GM12872 (cell line): ENCODE data around the gene MYEF2.

Source experiments
- CTCF ChIP-seq: IDR thresholded peaks from 3 replicates; pipeline ENCODE4 v1.5.1; 2011; ENCODE audit warnings: low read depth, mild to moderate bottlenecking, low read length, moderate library complexity; ENCODE audit not compliant: insufficient read depth

MYEF2 gene

DNA sequence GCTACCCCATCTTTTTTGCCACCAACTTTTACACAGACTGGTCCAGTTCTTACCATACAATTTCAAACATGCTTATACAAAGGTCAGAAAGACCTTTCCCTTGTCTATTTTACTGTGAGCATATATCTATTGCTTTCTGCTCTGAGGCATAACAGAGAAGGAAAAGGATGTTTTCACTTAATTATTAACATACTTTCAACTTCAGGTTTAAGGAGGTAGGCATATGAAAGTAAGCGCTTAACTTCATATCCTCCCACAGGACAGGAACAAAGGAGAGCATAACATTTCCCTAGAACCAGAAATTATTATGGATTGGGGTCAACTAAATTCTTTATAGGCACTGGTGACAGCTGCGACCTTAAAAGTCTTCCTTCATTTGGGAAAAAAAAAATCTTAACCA is 1.1 kb downstream of the MYEF2 start:
- no peak for TF ChIP-seq CTCF

DNA sequence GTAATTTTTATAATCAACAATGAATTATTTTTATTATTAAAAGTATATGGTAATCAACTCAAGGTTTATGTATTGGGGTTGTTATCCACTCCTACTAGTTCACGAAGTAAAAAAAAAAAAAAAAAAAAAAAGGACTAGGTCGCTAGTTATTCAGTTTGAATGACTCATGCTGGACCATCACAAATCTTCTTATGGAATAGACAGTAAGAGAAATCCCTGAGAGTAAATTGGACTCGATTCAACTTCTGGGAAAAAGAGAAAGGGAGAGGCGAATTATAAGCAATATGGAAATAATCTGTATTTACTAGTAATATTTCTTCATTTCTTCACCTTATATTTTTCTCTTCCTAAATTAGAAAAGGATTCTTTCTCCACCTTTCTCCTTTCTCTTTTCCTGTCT is 2.0 kb downstream of the MYEF2 start:
- no peak for TF ChIP-seq CTCF

- TF ChIP-seq CTCF = no peak
Measured at GRCh38 chr15:48175126-48175525, 3.0 kb downstream of the MYEF2 start.

GRCh38 chr15:48170981-48171380 is 7.1 kb downstream of the MYEF2 start:
- TF ChIP-seq CTCF = no peak

- no peak for TF ChIP-seq CTCF
Measured at GRCh38 chr15:48168616-48169015, 9.5 kb downstream of the MYEF2 start.

DNA sequence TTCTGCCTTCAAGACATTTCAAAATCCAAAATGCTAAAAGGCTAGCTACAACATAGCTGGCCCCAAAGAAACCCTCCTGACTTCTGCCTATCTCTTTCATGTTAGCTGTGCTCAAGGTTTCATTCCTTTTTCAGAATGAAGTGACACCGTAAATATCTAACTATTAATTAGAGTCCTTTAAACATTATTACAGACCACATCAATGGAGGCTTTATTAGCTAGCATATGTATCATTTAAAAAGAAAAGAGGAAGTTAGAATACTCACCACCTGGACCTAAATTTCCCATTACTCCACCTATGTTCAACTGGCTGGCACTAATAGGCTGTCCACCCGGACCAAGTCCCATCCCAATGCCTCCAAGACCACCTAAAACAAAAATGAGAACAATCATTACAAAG is 24.6 kb downstream of the MYEF2 start:
- no peak for TF ChIP-seq CTCF

DNA sequence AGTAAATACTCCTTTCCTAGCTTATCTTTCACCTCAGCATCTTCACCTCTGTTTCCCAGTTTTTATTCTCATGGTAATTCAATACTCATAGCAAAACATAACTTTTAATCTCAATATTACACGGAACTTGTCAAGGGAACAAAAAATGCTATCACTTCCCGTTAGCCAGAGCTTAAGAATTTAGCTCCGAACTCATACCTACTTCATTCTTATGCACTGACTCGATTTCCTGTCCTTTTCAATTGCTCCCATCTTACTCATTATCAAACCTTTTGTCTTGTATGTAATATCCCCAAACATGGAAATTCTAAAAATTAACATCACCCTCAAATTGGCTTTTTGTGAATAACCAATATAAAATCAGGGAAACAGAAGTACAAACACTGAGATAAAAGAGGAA is 28.2 kb downstream of the MYEF2 start:
- TF ChIP-seq CTCF = no peak

- TF ChIP-seq CTCF = no peak
Measured at GRCh38 chr15:48147358-48147757, 30.7 kb downstream of the MYEF2 start.
